HepG2 (cell line): ENCODE measurements around the gene HSPA14. TPM values are rescaled to one million over a fixed set of nuclear protein-coding genes. Genes with fewer than 3 reads are reported as not detected.

Experiments used
- AHR ChIP-seq: IDR thresholded peaks from 2 replicates; pipeline ENCODE4 v1.6.1; 2018; ENCODE audit warnings: missing genetic modification reagents, missing compliant biosample characterization
- ASH2L ChIP-seq: fragments of 300-600, 200-600 bp; sonication (generic); IDR thresholded peaks from 2 replicates; pipeline ENCODE4 v1.7.0; 2017; ENCODE audit warnings: low read depth, mild to moderate bottlenecking, moderate library complexity, mixed read lengths, low read length; ENCODE audit not compliant: insufficient read length
- ATF7-NPFF ChIP-seq: sonication (generic); formaldehyde crosslinking; IDR thresholded peaks from 2 replicates; pipeline ENCODE4 v1.8.1; 2023; ENCODE audit warnings: mild to moderate bottlenecking, low read depth, missing genetic modification reagents, moderate library complexity
- DZIP1 ChIP-seq: sonication (generic); formaldehyde crosslinking; IDR thresholded peaks from 2 replicates; pipeline ENCODE4 v1.5.0; 2020; ENCODE audit warnings: mild to moderate bottlenecking, missing genetic modification reagents
- GATA4 ChIP-seq: sonication (generic); IDR thresholded peaks from 2 replicates; pipeline ENCODE4 v1.6.1; 2016; ENCODE audit warnings: antibody characterized with exemption, low read depth, borderline replicate concordance
- GLI4 ChIP-seq: sonication (generic); formaldehyde crosslinking; IDR thresholded peaks from 2 replicates; pipeline ENCODE4 v1.5.1; 2020; ENCODE audit warnings: missing genetic modification reagents, mild to moderate bottlenecking, moderate library complexity, borderline replicate concordance
- HES4 ChIP-seq: sonication (generic); formaldehyde crosslinking; IDR thresholded peaks from 2 replicates; pipeline ENCODE4 v1.9.0; 2021; ENCODE audit warnings: mild to moderate bottlenecking, missing genetic modification reagents, borderline replicate concordance
- JUND ChIP-seq: sonication (generic); formaldehyde crosslinking; IDR thresholded peaks from 2 replicates; pipeline ENCODE4 v1.8.0; 2022; ENCODE audit warnings: mild to moderate bottlenecking, missing genetic modification reagents
- MTA3 ChIP-seq: sonication (generic); formaldehyde crosslinking; IDR thresholded peaks from 2 replicates; pipeline ENCODE4 v1.4.0; 2020; ENCODE audit warnings: missing genetic modification reagents
- NFKB2 ChIP-seq: sonication (generic); formaldehyde crosslinking; IDR thresholded peaks from 2 replicates; pipeline ENCODE4 v1.4.0; 2020; ENCODE audit warnings: missing genetic modification reagents, borderline replicate concordance
- ZBTB38 ChIP-seq: sonication (generic); formaldehyde crosslinking; IDR thresholded peaks from 2 replicates; pipeline ENCODE4 v1.5.1; 2020; ENCODE audit warnings: mild to moderate bottlenecking, missing genetic modification reagents
- ZC3H13 ChIP-seq: sonication (generic); formaldehyde crosslinking; IDR thresholded peaks from 2 replicates; pipeline ENCODE4 v1.8.1; 2023; ENCODE audit warnings: mild to moderate bottlenecking, missing genetic modification reagents, moderate library complexity
- ZFX ChIP-seq: sonication (generic); formaldehyde crosslinking; IDR thresholded peaks from 2 replicates; pipeline ENCODE4 v1.4.0; 2020; ENCODE audit warnings: mild to moderate bottlenecking, low read depth, missing genetic modification reagents, moderate library complexity
- ZNF142 ChIP-seq: sonication (generic); formaldehyde crosslinking; IDR thresholded peaks from 2 replicates; pipeline ENCODE4 v1.4.0; 2020; ENCODE audit warnings: missing genetic modification reagents
- ZNF34 ChIP-seq: sonication (generic); formaldehyde crosslinking; IDR thresholded peaks from 2 replicates; pipeline ENCODE4 v1.4.0; 2020; ENCODE audit warnings: mild to moderate bottlenecking, missing genetic modification reagents, borderline replicate concordance
- ZNF607 ChIP-seq: sonication (generic); formaldehyde crosslinking; IDR thresholded peaks from 2 replicates; pipeline ENCODE4 v1.5.1; 2020; ENCODE audit warnings: missing genetic modification reagents, mild to moderate bottlenecking, borderline replicate concordance
- ZNF790 ChIP-seq: sonication (generic); formaldehyde crosslinking; IDR thresholded peaks from 2 replicates; pipeline ENCODE4 v1.8.0; 2022; ENCODE audit warnings: missing genetic modification reagents, mild to moderate bottlenecking, borderline replicate concordance
- ZNF878 ChIP-seq: sonication (generic); formaldehyde crosslinking; IDR thresholded peaks from 2 replicates; pipeline ENCODE4 v1.8.1; 2023; ENCODE audit warnings: mild to moderate bottlenecking, missing genetic modification reagents, moderate library complexity
- ZSCAN21 ChIP-seq: sonication (generic); formaldehyde crosslinking; IDR thresholded peaks from 2 replicates; pipeline ENCODE4 v1.8.0; 2022; ENCODE audit warnings: mild to moderate bottlenecking, missing genetic modification reagents, moderate library complexity, borderline replicate concordance
- polyA plus RNA-seq, 8 experiments: library from polyadenylated mRNA; depleted of rRNA in 3 of 8; stranded (reverse) in 7 of 8; unstranded in 1 of 8; fragments of >200 nt; fragmentation: Illumina TruSeq in 4 of 8; extraction: Trizol in 4 of 8; gene quantifications; 2 replicates each; pipeline versions ENCODE4 v1.2.1 to v1.2.3, GENCODE V29; 2011 to 2016; ENCODE audit warnings: low read depth in 4 of 8, missing spikeins in 1 of 8, mixed read lengths in 1 of 8; ENCODE audit not compliant: insufficient read depth in 1 of 8
- total RNA-seq, 5 experiments: library from RNA; depleted of rRNA; stranded (reverse); fragments of >200 nt; fragmentation: Illumina TruSeq; extraction: Trizol; gene quantifications; 2 replicates each; pipeline ENCODE4 v1.2.3, GENCODE V29; 2016; ENCODE audit warnings: low read depth in 1 of 5

Gene HSPA14
- total and polyA plus RNA-seq, 2 of the 13 experiments (the other 11 are each of a cell fraction or from before 2014, with no cell fraction given) = 10.7 to 29.8 TPM

GRCh38 chr10:14838582-14839304, 637 bp downstream of the HSPA14 start (continued):
- TF ChIP-seq HES4 (CRISPR knock-in tag) (peak; percentile 58; the same call in 1 of the 2 replicates), ASH2L (peak; percentile 4), JUND (peak; percentile 13; the same call in 1 of the 2 replicates), DZIP1 (CRISPR knock-in tag) (0 out of 2 replicates have a peak, but pooled peaks have one; percentile 19), AHR (no peak), ZSCAN21 (CRISPR knock-in tag) (no peak), ZNF34 (no peak), ZNF790 (CRISPR knock-in tag) (0 out of 2 replicates have a peak, but pooled peaks have one; percentile 54), GLI4 (CRISPR knock-in tag) (no peak), NFKB2 (CRISPR knock-in tag) (no peak), ZBTB38 (no peak), ATF7-NPFF (CRISPR knock-in tag) (no peak), MTA3 (CRISPR knock-in tag) (no peak), ZNF142 (peak; percentile 11), ZNF878 (CRISPR knock-in tag) (no peak), ZNF607 (CRISPR knock-in tag) (0 out of 2 replicates have a peak, but pooled peaks have one; percentile 3), ZFX (CRISPR knock-in tag) (peak; percentile 67), GATA4 (no peak), ZC3H13 (CRISPR knock-in tag) (0 out of 2 replicates have a peak, but pooled peaks have one; percentile 25)
